ENCODE results near the gene CSF3. TPM values are rescaled to one million over a fixed set of nuclear protein-coding genes. Genes with fewer than 3 reads are reported as not detected.

The CSF3 gene
- total RNA-seq, result not detected

- no peaks in the 10 kb centered on the region for H3K4me1 Mint-ChIP-seq
- no peak for ATAC-seq (replicated peaks)
- H3K27me3 Mint-ChIP-seq, result no peaks in the 10 kb centered on the region
- H3K27ac Mint-ChIP-seq, result no peak within 1 kb of the TSS
- H3K36me3 Mint-ChIP-seq (ENCODE audit: low read depth), result peaks cover 13% of the 10 kb centered on the region
- no peak within 1 kb of the TSS for H3K4me3 Mint-ChIP-seq
- no peaks in the 10 kb centered on the region for H3K9me3 Mint-ChIP-seq
Measured at GRCh38 chr17:40015005-40015997, at the start of gene CSF3. CSF3 (plus strand) TSS chr17:40015440; CDS start chr17:40015475, 35 bp downstream.

- Mint-ChIP-seq H3K9me3 (no peaks in the 10 kb centered on the region), H3K4me3 (no peak overlapping the region), H3K27me3 (peaks cover 15% of the 10 kb centered on the region), H3K36me3 (ENCODE audit: low read depth) (no peaks in the 10 kb centered on the region), H3K4me1 (peaks cover 6% of the 10 kb centered on the region), H3K27ac (no peak overlapping the region)
- no peak for ATAC-seq (replicated peaks)
Measured at GRCh38 chr17:39966771-39967170, 48.5 kb upstream of the CSF3 start.

- no peak for ATAC-seq (replicated peaks)
- peaks cover 15% of the 10 kb centered on the region for H3K27me3 Mint-ChIP-seq
Measured at GRCh38 chr17:39968761-39969160, 46.5 kb upstream of the CSF3 start.

GRCh38 chr17:39969375-39969774, 45.9 kb upstream of the CSF3 start:
- no peak for ATAC-seq (replicated peaks)
- no peaks in the 10 kb centered on the region for H3K9me3 Mint-ChIP-seq

More at GRCh38 chr17:39968761-39969160, 46.5 kb upstream of the CSF3 start:
- no peak overlapping the region for H3K27ac Mint-ChIP-seq
- H3K36me3 Mint-ChIP-seq (ENCODE audit: low read depth), result no peaks in the 10 kb centered on the region
- no peak overlapping the region for H3K4me3 Mint-ChIP-seq
- peaks cover 4% of the 10 kb centered on the region for H3K4me1 Mint-ChIP-seq
- H3K9me3 Mint-ChIP-seq, result no peaks in the 10 kb centered on the region

GRCh38 chr17:39970157-39970692, 45.0 kb upstream of the CSF3 start:
- Mint-ChIP-seq H3K4me1 (no peaks in the 10 kb centered on the region), H3K4me3 (no peak overlapping the region), H3K27ac (no peak overlapping the region), H3K27me3 (peaks cover 15% of the 10 kb centered on the region), H3K9me3 (no peaks in the 10 kb centered on the region), H3K36me3 (ENCODE audit: low read depth) (no peaks in the 10 kb centered on the region)
- ATAC-seq (replicated peaks), result no peak

More at GRCh38 chr17:39969375-39969774, 45.9 kb upstream of the CSF3 start:
- Mint-ChIP-seq H3K36me3 (ENCODE audit: low read depth) (no peaks in the 10 kb centered on the region), H3K27ac (no peak overlapping the region), H3K27me3 (peaks cover 15% of the 10 kb centered on the region), H3K4me1 (no peaks in the 10 kb centered on the region), H3K4me3 (no peak overlapping the region)

- H3K4me1 Mint-ChIP-seq, result no peaks in the 10 kb centered on the region
- H3K27me3 Mint-ChIP-seq, result peaks cover 15% of the 10 kb centered on the region
- H3K4me3 Mint-ChIP-seq, result no peak overlapping the region
- no peaks in the 10 kb centered on the region for H3K9me3 Mint-ChIP-seq
- no peak overlapping the region for H3K27ac Mint-ChIP-seq
- no peaks in the 10 kb centered on the region for H3K36me3 Mint-ChIP-seq (ENCODE audit: low read depth)
- no peak for ATAC-seq (replicated peaks)
Measured at GRCh38 chr17:39971076-39971603, 44.1 kb upstream of the CSF3 start.

GRCh38 chr17:39972271-39972670, 43.0 kb upstream of the CSF3 start:
- no peaks in the 10 kb centered on the region for H3K4me1 Mint-ChIP-seq
- H3K4me3 Mint-ChIP-seq, result peak overlapping the region; percentile 7
- peak; percentile 78 for ATAC-seq (replicated peaks)
- H3K9me3 Mint-ChIP-seq, result no peaks in the 10 kb centered on the region
- H3K36me3 Mint-ChIP-seq (ENCODE audit: low read depth), result no peaks in the 10 kb centered on the region
- H3K27me3 Mint-ChIP-seq, result peaks cover 15% of the 10 kb centered on the region
- no peak overlapping the region for H3K27ac Mint-ChIP-seq

- no peak overlapping the region for H3K4me3 Mint-ChIP-seq
- peaks cover 15% of the 10 kb centered on the region for H3K27me3 Mint-ChIP-seq
- no peaks in the 10 kb centered on the region for H3K4me1 Mint-ChIP-seq
- ATAC-seq (replicated peaks), result no peak
- H3K36me3 Mint-ChIP-seq (ENCODE audit: low read depth), result no peaks in the 10 kb centered on the region
- no peaks in the 10 kb centered on the region for H3K9me3 Mint-ChIP-seq
- H3K27ac Mint-ChIP-seq, result no peak overlapping the region
Measured at GRCh38 chr17:39973496-39973895, 41.7 kb upstream of the CSF3 start.

GRCh38 chr17:39974433-39974832, 40.8 kb upstream of the CSF3 start:
- H3K4me3 Mint-ChIP-seq, result no peak overlapping the region
- no peak overlapping the region for H3K27ac Mint-ChIP-seq
- H3K27me3 Mint-ChIP-seq, result peaks cover 9% of the 10 kb centered on the region
- no peaks in the 10 kb centered on the region for H3K36me3 Mint-ChIP-seq (ENCODE audit: low read depth)
- no peaks in the 10 kb centered on the region for H3K4me1 Mint-ChIP-seq
- H3K9me3 Mint-ChIP-seq, result no peaks in the 10 kb centered on the region
- ATAC-seq (replicated peaks), result no peak

GRCh38 chr17:39975801-39976200, 39.4 kb upstream of the CSF3 start:
- Mint-ChIP-seq H3K36me3 (ENCODE audit: low read depth) (peaks cover 3% of the 10 kb centered on the region), H3K4me3 (no peak overlapping the region), H3K9me3 (no peaks in the 10 kb centered on the region), H3K27ac (no peak overlapping the region), H3K4me1 (peaks cover 6% of the 10 kb centered on the region), H3K27me3 (peaks cover 3% of the 10 kb centered on the region)
- ATAC-seq (replicated peaks), result no peak

GRCh38 chr17:39979016-39979670, 36.1 kb upstream of the CSF3 start:
- H3K9me3 Mint-ChIP-seq, result no peaks in the 10 kb centered on the region
- H3K27ac Mint-ChIP-seq, result no peak overlapping the region
- peaks cover 33% of the 10 kb centered on the region for H3K36me3 Mint-ChIP-seq (ENCODE audit: low read depth)
- no peaks in the 10 kb centered on the region for H3K27me3 Mint-ChIP-seq
- peak overlapping the region; percentile 95 for H3K4me3 Mint-ChIP-seq
- peaks cover 12% of the 10 kb centered on the region for H3K4me1 Mint-ChIP-seq
- no peak for ATAC-seq (replicated peaks)

- Mint-ChIP-seq H3K36me3 (ENCODE audit: low read depth) (peaks cover 41% of the 10 kb centered on the region), H3K9me3 (no peaks in the 10 kb centered on the region), H3K27me3 (no peaks in the 10 kb centered on the region), H3K4me3 (peak overlapping the region; percentile 95), H3K27ac (peak overlapping the region; percentile 94), H3K4me1 (peaks cover 12% of the 10 kb centered on the region)
- peak; percentile 9 for ATAC-seq (replicated peaks)
Measured at GRCh38 chr17:39979893-39980350, 35.3 kb upstream of the CSF3 start.

- H3K4me3 Mint-ChIP-seq, result peak within 1 kb of the TSS; percentile 95
- peaks cover 48% of the 10 kb centered on the region for H3K36me3 Mint-ChIP-seq (ENCODE audit: low read depth)
- H3K9me3 Mint-ChIP-seq, result no peaks in the 10 kb centered on the region
- peak; percentile 98 for ATAC-seq (replicated peaks)
- no peaks in the 10 kb centered on the region for H3K27me3 Mint-ChIP-seq
- H3K4me1 Mint-ChIP-seq, result peaks cover 12% of the 10 kb centered on the region
- H3K27ac Mint-ChIP-seq, result peak within 1 kb of the TSS; percentile 94
Measured at GRCh38 chr17:39980351-39981206, 34.7 kb upstream of the CSF3 start, which contains the start of gene PSMD3. PSMD3 (plus strand) TSS chr17:39980807; CDS start chr17:39980971, 164 bp downstream.

Measured in activated T-helper 17 cell treated with anti-CD3 and anti-CD28 coated beads, Interleukin-2, amount 50 U/mL, for 72 hours (primary cell).